Upper lobe of left lung (tissue), 4 donors: ENCODE measurements around the gene CLTC.

Experiments used
- CTCF ChIP-seq, 6 experiments: fragments of 450-650 bp in 4 of 6; fragments of 200-600 bp in 2 of 6; sonication (generic) in 2 of 6; IDR thresholded peaks; one replicate each; pipeline ENCODE4 v1.5.1; 2016 to 2019; ENCODE audit warnings: antibody characterized with exemption in 6 of 6
- EP300 ChIP-seq, 4 donors: sonication (generic); formaldehyde crosslinking; IDR thresholded peaks; one replicate each; pipeline ENCODE4 v1.5.1; 2017; ENCODE audit warnings: antibody characterized with exemption in 4 of 4, control low read depth in 2 of 4
- POLR2A ChIP-seq, 4 donors: fragments of 450-650 bp; IDR thresholded peaks; one replicate each; pipeline ENCODE4 v1.5.1; 2016 to 2017; ENCODE audit warnings: antibody characterized with exemption in 4 of 4, mild to moderate bottlenecking in 2 of 4
- POLR2AphosphoS5 ChIP-seq, 2 donors: sonication (generic); formaldehyde crosslinking; IDR thresholded peaks; one replicate each; pipeline ENCODE4 v1.5.1; 2017; ENCODE audit warnings: antibody characterized with exemption in 2 of 2

DNA sequence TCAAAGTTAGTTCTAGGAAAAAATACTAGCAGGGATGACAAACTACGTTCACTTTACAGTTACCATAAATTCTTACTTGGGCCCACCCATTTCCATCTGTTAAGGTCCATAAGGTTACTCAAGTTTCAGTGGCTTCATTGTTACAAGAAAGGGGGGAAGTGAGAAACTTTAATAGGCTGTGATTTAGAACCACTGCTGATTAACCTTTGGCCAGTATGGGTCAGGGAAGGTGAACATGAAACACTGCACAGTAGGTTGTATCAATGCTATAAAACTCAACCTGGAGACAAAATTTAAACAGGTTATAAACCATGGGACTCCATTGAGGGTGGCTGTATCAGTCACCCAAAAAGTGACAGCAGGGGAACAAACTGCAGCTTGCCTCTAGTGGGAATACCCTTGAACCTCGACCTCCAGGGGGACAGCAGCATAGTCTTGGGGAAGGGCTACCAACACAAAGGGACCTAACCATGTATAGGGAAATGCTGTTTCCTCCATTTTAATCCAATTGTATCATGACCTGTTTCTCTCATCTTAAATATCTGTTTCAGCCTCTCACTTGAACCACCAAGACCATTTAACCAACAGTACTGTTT, 77.1 kb downstream of the CLTC start:
- TF ChIP-seq CTCF (IDR thresholded peaks at IDR 0.05) (no peak), POLR2AphosphoS5 (IDR thresholded peaks at IDR 0.05) (no peak), EP300 (IDR thresholded peaks at IDR 0.05) (no peak), POLR2A (IDR thresholded peaks at IDR 0.05) (no peak)
